ENCODE results near the gene WDR54.
A peak's percentile ranks its signal among the peaks of the same experiment; 100 is the strongest.

Gene WDR54

GRCh38 chr2:74421221-74421870 is at the start of gene WDR54, which contains the start of gene C2orf81:
Gene WDR54, plus strand, starts transcription at chr2:74421730. Its CDS starts 424 bp downstream, at chr2:74422154.
Gene C2orf81, minus strand, starts transcription at chr2:74421619. Its CDS starts 59 bp downstream, at chr2:74421560.
- peak; percentile 91 to 94 for DNase-seq

GRCh38 chr2:74372674-74373073 is 48.9 kb upstream of the WDR54 start:
- no peak for DNase-seq

DNA sequence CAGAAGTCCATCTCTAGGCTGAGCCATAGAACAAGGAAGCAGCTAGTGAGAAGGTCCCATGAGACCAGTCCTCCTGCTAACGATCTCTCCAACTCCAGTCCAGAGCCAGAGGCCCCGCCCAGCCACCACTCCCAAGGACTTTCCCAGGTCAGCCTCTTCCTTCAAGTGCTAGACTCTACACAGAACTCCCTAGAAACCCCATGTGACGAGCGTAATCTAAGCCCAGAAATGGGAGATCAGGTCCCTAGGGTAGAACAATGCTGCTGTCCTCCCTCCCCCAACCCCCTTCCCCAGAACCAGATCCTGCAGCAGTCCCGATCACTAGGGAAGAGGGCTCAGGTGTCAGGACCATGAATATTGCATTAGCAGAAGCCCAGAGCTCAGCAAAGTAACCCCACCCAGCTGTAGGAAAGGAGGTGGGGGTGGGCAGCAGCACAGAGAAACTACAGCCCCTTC is 48.3 kb upstream of the WDR54 start:
- no peak for DNase-seq

DNA sequence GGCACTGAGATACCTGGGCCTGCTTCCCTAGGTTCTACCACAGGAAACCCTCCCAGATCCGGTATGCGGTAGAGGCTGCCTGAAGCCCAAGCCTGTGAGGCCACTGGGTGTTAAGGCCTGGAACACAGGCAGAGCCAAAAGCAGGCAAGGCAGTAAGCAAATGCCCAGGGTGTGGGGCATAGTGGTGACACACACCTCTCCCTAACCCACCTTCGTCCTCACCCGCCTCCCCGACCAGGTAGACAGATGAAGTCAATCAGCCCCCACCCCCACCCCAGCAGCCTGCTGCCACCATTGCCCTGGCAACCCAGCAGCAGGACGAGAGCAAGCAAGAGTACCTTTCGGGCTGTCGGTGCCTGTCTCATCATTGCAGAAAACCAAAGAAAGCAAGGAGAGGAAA is 47.5 kb upstream of the WDR54 start:
- no peak for DNase-seq

- peak; percentile 83 to 89 for DNase-seq
Measured at GRCh38 chr2:74374509-74375205, 46.9 kb upstream of the WDR54 start.

DNA sequence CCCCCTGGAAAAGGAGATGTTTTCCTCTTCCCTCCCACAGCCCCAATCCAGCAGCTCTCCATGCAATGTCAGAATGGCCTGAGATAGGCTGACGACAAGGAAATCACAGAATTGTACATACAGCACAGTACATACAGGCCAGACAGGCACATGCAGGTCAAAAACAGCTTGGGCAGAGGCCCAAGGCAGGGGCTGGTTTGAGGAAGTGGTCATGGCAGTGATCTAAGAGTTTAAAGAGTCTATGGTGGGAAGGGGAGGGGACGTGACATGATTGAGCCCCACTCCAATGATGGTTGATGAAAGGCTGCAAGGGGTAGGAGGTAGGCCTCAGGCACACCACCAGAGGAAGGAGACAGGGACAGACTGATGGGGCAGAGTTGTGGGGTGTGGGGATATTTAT is 45.7 kb upstream of the WDR54 start:
- no peak for DNase-seq

DNA sequence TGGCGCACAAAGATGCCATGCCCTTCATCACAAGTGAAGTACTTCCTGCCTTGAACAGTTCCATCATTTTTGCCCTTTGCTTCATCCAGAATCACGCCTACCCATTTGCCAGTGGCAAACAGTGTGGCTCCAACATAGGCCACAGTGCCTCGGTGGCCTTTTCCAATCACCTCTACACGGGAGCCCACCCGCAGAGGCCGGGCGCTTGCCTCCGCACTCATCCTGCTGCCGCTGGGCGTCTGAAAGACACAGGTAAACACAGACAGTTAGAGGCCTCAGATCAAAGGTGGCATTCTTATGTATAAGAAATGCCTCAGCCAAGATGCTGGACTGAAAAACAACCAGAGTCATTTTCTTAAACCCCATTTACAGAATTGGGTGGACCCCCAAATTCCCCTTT is 43.5 kb upstream of the WDR54 start:
- DNase-seq: no peak

GRCh38 chr2:74379851-74380789 is 41.4 kb upstream of the WDR54 start, which contains the start of gene DCTN1:
Gene DCTN1, minus strand, starts transcription at chr2:74380311. Its CDS starts 274 bp downstream, at chr2:74380037.
- peak; percentile 28 to 29 for DNase-seq

- DNase-seq: no peak
Measured at GRCh38 chr2:74381751-74382150, 39.8 kb upstream of the WDR54 start.

DNA sequence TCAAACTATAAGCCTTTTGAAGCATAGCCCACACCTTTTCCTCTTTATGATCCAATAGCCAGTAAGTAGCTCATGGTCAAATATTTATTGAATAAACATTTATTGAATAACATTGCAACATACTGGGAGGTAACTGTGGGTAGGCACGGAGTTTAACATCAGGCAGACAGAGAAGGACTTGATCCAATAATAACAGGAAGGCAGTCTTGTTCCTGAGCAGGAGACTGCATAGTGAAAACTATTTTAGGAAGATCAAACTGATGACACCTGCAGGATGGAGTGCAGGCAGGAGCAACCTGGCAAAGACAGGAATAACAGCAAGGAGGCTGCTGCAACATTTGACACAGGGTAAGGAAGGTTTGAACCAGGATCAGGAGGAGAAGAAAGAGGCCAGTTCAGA is 38.3 kb upstream of the WDR54 start:
- DNase-seq: no peak

DNA sequence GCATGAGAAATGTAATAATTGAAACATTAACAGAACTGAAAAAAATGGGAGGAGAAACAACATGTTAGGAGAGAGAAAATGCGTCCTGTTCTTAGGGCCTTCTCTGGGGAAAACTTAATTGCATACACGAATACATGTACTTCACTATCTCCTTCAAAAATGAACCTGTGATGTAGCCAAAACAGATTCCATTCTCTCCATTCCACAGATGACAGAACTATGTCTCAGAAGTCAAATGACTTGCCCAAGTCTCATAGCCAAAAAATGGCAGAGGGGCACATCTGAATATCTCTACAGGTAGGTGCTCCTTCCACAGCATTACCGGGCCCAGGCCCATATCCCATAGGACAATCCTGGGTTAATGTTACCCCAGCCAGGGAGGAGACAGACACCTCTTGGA is 37.5 kb upstream of the WDR54 start:
- no peak for DNase-seq

- DNase-seq: no peak
Measured at GRCh38 chr2:74385396-74385795, 36.1 kb upstream of the WDR54 start.

DNA sequence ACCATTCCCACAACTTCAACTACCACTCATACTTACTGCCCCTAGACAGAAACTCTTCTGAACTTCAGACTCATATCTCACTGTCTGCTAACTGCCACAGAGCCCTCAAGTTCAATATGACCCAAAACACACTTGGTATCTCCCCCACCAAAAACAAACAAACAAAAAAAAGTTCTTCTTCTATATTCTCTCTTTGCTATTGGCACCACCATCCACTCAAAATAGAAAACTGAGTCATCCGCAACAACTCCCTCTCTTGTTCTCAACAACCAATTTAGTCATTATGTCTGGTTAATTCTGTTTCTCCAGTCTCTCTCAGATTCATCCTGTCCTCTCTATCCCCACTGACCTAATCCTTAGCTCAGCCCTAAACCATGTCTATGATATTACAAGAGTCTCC is 34.2 kb upstream of the WDR54 start:
- no peak for DNase-seq

GRCh38 chr2:74390606-74391005 is 30.9 kb upstream of the WDR54 start:
- DNase-seq: no peak

- DNase-seq: no peak
Measured at GRCh38 chr2:74391209-74391579, 30.3 kb upstream of the WDR54 start.

GRCh38 chr2:74391580-74392448 is 29.7 kb upstream of the WDR54 start:
- peak; percentile 76 to 81 for DNase-seq

- DNase-seq: no peak
Measured at GRCh38 chr2:74392449-74392743, 29.1 kb upstream of the WDR54 start.

- no peak for DNase-seq
Measured at GRCh38 chr2:74393525-74393924, 28.0 kb upstream of the WDR54 start.

DNA sequence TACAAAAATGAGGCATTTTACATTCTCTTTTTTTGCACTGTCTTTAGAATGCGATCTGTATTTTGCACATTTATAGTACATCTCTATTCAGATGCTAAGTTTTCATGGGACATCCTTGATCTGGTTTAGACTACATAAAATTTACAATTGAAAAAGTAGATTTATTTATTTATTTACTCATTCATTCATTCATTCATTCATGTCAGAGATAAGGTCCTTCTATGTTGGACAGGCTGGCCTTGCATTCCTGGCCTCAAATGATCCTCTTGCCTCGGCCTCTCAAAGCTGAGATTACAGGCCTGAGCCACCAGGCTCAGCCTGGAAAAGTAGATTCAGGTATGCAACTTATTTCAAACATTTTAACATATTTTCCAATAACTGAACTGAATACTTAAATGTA is 25.4 kb upstream of the WDR54 start:
- DNase-seq: no peak

- peak in 1 of 2 experiments; percentile 16 for DNase-seq
Measured at GRCh38 chr2:74399785-74400184, 21.7 kb upstream of the WDR54 start.

GRCh38 chr2:74401891-74402290 is 19.6 kb upstream of the WDR54 start:
- DNase-seq: no peak

GRCh38 chr2:74406035-74406434 is 15.5 kb upstream of the WDR54 start:
- DNase-seq: no peak

DNA sequence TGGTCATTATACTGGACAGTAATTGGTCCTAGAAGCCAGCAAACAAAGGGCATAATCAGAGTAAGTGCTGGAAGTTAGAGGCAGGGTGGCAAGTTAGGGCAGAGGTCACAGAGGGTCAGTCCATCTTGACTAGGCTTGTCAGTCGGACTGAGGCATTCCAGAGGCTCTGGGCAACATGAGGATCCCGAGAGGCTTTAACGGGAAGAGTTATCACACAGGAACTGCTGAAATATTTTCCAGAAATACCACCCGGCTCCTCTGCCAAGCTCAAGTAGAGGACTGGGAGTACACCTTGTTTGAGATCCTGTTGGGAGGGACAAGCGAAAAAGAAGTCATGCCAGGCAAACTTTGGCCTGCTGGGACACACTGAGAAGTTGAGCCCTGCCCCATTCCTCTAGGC is 13.8 kb upstream of the WDR54 start:
- DNase-seq: no peak
